HepG2 (cell line): ENCODE results near the gene STUB1. TPM values are rescaled to one million over a fixed set of nuclear protein-coding genes. Genes with fewer than 3 reads are reported as not detected.

Source experiments
- ESRRA ChIP-seq: sonication (generic); formaldehyde crosslinking; IDR thresholded peaks from 2 replicates; pipeline ENCODE4 v1.5.1; 2020; ENCODE audit warnings: mild to moderate bottlenecking, low read depth, missing genetic modification reagents
- SOX6 ChIP-seq, 2 experiments: fragments of 450-650 bp in 1 of 2; sonication (generic) in 1 of 2; formaldehyde crosslinking in 1 of 2; IDR thresholded peaks; 2 replicates each; pipeline versions ENCODE4 v1.4.0 to v1.6.1; 2017 to 2020; ENCODE audit warnings: antibody characterized with exemption in 1 of 2, mild to moderate bottlenecking in 1 of 2, missing genetic modification reagents in 1 of 2
- U2AF1 ChIP-seq: fragments of 200-400 bp; formaldehyde crosslinking; optimal IDR thresholded peaks from 2 replicates; pipeline ENCODE3; 2017; ENCODE audit warnings: mild to moderate bottlenecking, low read depth, low read length
- ZHX1 ChIP-seq: sonication (generic); formaldehyde crosslinking; IDR thresholded peaks from 2 replicates; pipeline ENCODE4 v1.8.1; 2022; ENCODE audit warnings: low read depth, mild to moderate bottlenecking, missing genetic modification reagents
- ZSCAN5A ChIP-seq: sonication (generic); formaldehyde crosslinking; IDR thresholded peaks from 2 replicates; pipeline ENCODE4 v1.8.0; 2022; ENCODE audit warnings: mild to moderate bottlenecking, missing genetic modification reagents, borderline replicate concordance
- polyA plus RNA-seq, 8 experiments: library from polyadenylated mRNA; depleted of rRNA in 3 of 8; stranded (reverse) in 7 of 8; unstranded in 1 of 8; fragments of >200 nt; fragmentation: Illumina TruSeq in 4 of 8; extraction: Trizol in 4 of 8; gene quantifications; 2 replicates each; pipeline versions ENCODE4 v1.2.1 to v1.2.3, GENCODE V29; 2011 to 2016; ENCODE audit warnings: low read depth in 4 of 8, missing spikeins in 1 of 8, mixed read lengths in 1 of 8; ENCODE audit not compliant: insufficient read depth in 1 of 8
- total RNA-seq, 5 experiments: library from RNA; depleted of rRNA; stranded (reverse); fragments of >200 nt; fragmentation: Illumina TruSeq; extraction: Trizol; gene quantifications; 2 replicates each; pipeline ENCODE4 v1.2.3, GENCODE V29; 2016; ENCODE audit warnings: low read depth in 1 of 5

Gene STUB1
- total and polyA plus RNA-seq, 2 of the 13 experiments (the other 11 are each of a cell fraction or from before 2014, with no cell fraction given) = 52.9 to 78.2 TPM

- TF ChIP-seq ZHX1 (CRISPR knock-in tag) (0 out of 2 replicates have a peak, but pooled peaks have one; percentile 2), U2AF1 (no peak), SOX6 (IDR thresholded peaks at IDR 0.05) (no peak), SOX6 (CRISPR knock-in tag; IDR thresholded peaks at IDR 0.05) (0 out of 2 replicates have a peak, but pooled peaks have one; percentile 18), ESRRA (CRISPR knock-in tag) (0 out of 2 replicates have a peak, but pooled peaks have one; percentile 4), ZSCAN5A (no peak)
Observed at GRCh38 chr16:721765-722540, 41.7 kb downstream of the STUB1 start (continued).
